HG03196 (cell line): ENCODE measurements around the gene STRN4.

Source experiments
- ATAC-seq: cut with Tn5 transposase; IDR thresholded peaks from one replicate; pipeline ENCODE4 v1.9.1; 2021; ENCODE audit not compliant: unreplicated experiment

The STRN4 gene

GRCh38 chr19:46744005-46744691 lies 2.1 kb downstream of the STRN4 start:
- ATAC-seq: no peak

- ATAC-seq: no peak
Observed at GRCh38 chr19:46742926-46743480, 3.2 kb downstream of the STRN4 start.

DNA sequence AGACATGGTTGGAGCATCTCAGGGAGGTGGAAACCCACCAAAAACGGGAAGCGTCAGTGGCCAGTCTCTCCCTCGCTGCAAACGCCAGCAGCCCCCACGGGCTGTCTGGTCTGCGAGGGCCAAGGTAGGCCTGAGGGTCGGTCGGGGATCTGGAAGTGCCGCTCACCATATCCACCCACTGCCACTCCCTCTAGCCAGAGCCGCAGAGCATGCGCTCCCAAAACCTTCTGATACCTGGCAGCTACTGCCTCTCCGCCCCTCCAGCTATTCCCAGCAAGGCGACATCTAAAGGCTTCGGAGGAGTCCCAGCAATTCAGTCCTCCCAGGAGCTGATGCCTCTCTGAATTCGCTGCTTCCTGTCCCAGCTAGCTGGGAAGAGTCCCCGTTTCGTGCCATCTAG lies 4.8 kb downstream of the STRN4 start:
- no peak for ATAC-seq

- ATAC-seq: no peak
Observed at GRCh38 chr19:46739290-46739771, 6.9 kb downstream of the STRN4 start.

DNA sequence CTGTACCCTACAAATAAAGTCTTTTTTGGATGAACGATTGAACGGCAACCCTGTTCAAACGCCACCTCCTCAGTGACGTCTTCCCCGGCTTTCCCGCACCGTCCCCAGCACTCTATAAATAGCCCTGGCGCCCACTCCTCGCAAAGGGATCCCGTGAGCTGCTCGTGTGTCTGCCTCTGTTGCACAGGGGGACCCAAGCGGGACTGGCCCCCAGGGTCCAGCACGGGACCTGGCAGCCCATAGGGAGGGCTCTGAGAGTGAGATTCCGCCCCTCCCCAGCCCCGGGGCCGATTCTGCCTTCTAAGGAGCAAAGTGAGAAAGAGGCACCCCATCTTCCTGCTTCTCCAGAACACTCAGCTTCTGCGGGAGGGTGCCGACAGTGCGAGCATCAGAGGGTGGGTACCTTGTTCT lies 8.5 kb downstream of the STRN4 start:
- ATAC-seq: no peak

- ATAC-seq: no peak
Observed at GRCh38 chr19:46737298-46737654, 9.0 kb downstream of the STRN4 start.

DNA sequence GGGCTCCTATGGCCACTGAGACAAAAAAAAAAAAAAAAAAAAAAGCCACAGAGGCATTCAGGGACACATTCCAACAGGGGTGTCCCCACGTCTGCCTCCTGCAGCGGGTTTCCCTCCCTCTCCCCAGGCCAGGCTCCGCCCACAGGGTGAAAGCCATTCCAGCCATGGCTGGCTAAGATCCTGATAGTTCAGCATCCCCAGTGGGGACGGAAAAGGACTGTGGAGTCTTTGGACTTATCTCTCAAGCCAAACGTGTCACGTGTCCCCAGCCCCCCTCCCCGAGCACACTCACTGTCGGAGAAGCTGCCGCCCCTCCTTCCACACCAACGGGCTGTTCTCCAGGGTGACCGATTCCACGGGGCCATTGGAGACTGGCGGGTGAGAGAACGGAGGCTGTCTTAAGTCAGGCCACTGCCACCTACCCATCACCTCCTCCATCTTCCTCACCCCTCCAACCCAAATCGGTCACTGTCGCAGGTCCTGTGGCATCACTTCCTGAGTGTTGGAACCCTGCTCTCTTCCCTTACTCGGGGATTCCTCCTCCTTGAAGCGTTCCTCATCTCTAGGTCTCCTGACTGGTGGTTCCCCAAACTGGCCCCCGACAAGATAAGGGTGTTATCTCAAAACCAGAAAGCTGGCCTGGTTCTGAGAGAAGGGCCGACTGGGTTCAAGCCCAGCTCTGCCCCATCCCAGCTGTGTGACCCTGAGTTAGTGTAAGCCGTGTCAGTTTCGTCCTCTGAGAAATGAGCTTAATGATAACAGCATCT lies 9.5 kb downstream of the STRN4 start:
- no peak for ATAC-seq

- ATAC-seq: no peak
Observed at GRCh38 chr19:46733690-46734292, 12.5 kb downstream of the STRN4 start.

GRCh38 chr19:46732966-46733689 lies 13.1 kb downstream of the STRN4 start:
- no peak for ATAC-seq

- no peak for ATAC-seq
Observed at GRCh38 chr19:46732172-46732938, 13.9 kb downstream of the STRN4 start.

- ATAC-seq: no peak
Observed at GRCh38 chr19:46731584-46731983, 14.7 kb downstream of the STRN4 start.

DNA sequence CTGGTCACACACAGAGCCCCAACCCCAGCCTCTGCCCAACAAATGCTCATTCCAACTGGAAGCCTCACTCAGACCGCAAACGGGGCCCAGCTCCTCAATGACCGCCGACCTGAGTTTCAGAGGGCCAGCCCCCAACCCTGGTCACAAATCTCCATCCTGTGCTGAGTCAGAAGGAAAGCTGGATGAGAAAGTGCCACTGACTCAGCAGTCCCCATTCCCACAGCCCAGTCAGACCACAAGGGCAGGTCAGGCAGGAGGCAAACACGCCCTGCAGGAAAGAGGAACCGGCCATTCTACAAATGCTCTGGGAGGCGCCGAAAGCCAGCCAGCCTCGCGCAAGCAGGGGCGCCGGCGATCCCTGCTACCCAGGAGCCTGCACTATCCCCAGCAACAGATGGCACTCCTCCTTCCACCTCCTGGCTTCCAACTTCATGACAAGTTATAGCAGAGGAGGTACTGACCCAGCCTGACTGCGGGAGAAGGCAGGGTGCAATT lies 15.2 kb downstream of the STRN4 start:
- ATAC-seq: no peak

GRCh38 chr19:46730595-46730994 lies 15.7 kb downstream of the STRN4 start:
- ATAC-seq: no peak

DNA sequence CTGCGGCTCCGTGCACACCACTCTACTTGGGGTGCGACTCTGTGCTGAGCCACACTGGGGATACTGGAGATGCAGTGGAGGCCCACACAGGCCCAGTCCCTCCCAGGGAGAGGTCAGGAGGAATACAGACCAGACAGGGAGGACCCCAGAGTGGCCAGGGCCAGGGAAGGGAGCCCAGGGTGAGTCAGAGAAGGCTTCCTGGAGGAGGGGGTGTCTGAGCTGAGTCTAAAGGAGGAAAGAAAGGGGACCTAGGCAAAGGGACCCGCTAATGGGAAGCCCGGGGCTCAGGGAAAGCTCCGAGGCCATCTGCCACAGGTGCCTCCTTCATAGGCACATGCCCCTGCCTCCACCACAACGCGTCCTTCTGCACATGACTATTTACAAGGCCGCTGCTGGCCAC lies 16.1 kb downstream of the STRN4 start:
- no peak for ATAC-seq

DNA sequence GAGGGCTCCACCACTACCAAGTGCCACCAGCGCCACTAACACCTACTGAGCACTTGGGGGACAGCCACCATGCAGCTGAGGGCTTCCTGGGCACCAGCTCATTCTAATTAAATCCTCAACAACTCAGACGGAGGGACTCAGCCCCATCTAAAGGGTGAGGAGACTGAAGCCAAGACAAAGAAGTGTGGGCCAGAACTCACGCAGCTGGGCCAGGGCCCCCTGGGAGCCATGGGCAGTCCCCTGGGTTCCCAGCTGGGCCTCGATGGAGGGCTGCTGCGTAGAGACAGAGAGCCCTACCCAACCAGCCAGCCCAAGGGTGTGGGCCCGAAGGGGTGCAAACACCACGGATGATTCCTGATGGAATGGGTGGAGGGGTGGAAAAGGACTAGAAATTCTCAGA lies 16.6 kb downstream of the STRN4 start:
- no peak for ATAC-seq

GRCh38 chr19:46728693-46729339 lies 17.4 kb downstream of the STRN4 start:
- no peak for ATAC-seq

DNA sequence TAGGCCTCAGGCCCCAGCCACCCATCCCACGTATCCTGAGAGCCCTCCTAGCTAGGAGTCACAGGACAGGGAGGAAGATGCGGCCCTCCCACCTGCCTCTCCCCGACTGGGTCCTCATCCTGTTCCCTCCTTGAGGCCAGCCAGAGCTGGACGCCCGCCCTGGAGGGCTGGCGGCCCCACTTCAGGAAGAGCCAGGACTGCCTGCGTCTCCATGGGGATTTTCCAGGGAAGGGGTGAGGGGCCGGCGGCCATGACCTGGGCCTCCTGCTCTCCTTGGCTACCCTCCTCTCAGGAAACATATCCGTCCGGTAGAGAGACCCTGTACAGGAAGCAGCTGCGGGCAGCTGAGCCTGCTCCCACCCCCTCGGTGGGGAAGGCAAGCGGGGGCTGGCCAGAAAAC lies 18.0 kb downstream of the STRN4 start:
- no peak for ATAC-seq

- no peak for ATAC-seq
Observed at GRCh38 chr19:46727757-46728156, 18.5 kb downstream of the STRN4 start.

- no peak for ATAC-seq
Observed at GRCh38 chr19:46726971-46727501, 19.2 kb downstream of the STRN4 start.
